PC-3 (cell line): ENCODE measurements around the gene CCDC69. TPM values are rescaled to one million over a fixed set of nuclear protein-coding genes. Genes with fewer than 3 reads are reported as not detected.

Experiments
- ATAC-seq: fragments of 200-7000 bp; cut with Tn5 transposase; 2 replicates; pipeline ENCODE4 v1.9.1; 2020; ENCODE audit warnings: mild to moderate bottlenecking, moderate library complexity
- BruUV-seq: library from RNA; stranded (reverse); fragments of 400-500 nt; replicated peaks from 2 replicates; lab custom pipeline; 2021; lab: Mats Ljungman, UMichigan
- CTCF ChIA-PET: fragments of 300-600 bp; sonication (Branson Sonifier 250); formaldehyde crosslinking; loops from one replicate; lab custom pipeline; 2022; ENCODE audit warnings: antibody characterized with exemption; lab: Charles Lee
- POLR2A ChIA-PET: fragments of 300-600 bp; sonication (Branson Sonifier 250); formaldehyde crosslinking; loops from one replicate; lab custom pipeline; 2022; ENCODE audit warnings: antibody characterized with exemption; ENCODE audit not compliant: unreplicated experiment; lab: Charles Lee
- DNase-seq: peaks from one replicate; pipeline ENCODE4 v3.0.0-alpha.2; 2015
- H2AFZ ChIP-seq: fragments of 300-600 bp; sonication (generic); 2 replicates; pipeline ENCODE4 v1.6.0; 2016; ENCODE audit warnings: antibody characterized with exemption, low read length
- H3F3A ChIP-seq: fragments of 300-600 bp; sonication (generic); one replicate; pipeline ENCODE4 v1.6.0; 2017; ENCODE audit warnings: antibody characterized with exemption, low read length, control low read depth, mild to moderate bottlenecking; ENCODE audit not compliant: unreplicated experiment
- H3K27ac ChIP-seq: fragments of 300-600 bp; sonication (generic); 2 replicates; pipeline ENCODE4 v1.5.1; 2016; ENCODE audit warnings: mild to moderate bottlenecking, low read length
- H3K27me3 ChIP-seq: fragments of 300-600 bp; sonication (generic); 2 replicates; pipeline ENCODE4 v1.6.1; 2016; ENCODE audit warnings: low read length, mixed read lengths
- H3K36me3 ChIP-seq: fragments of 300-600 bp; sonication (generic); 2 replicates; pipeline ENCODE4 v1.6.1; 2016; ENCODE audit warnings: low read depth, mixed run types, low read length, mixed read lengths
- H3K4me1 ChIP-seq: fragments of 300-600 bp; sonication (generic); 2 replicates; pipeline ENCODE4 v1.5.1; 2016; ENCODE audit warnings: low read length; ENCODE audit not compliant: insufficient read depth
- H3K4me2 ChIP-seq: fragments of 300-600 bp; sonication (generic); 2 replicates; pipeline ENCODE4 v1.6.0; 2016; ENCODE audit warnings: low read length
- H3K4me3 ChIP-seq: fragments of 300-600 bp; sonication (generic); 2 replicates; pipeline ENCODE4 v1.5.1; 2016; ENCODE audit warnings: mild to moderate bottlenecking, low read length, mixed read lengths
- H3K79me2 ChIP-seq: fragments of 300-600 bp; sonication (generic); 2 replicates; pipeline ENCODE4 v1.6.1; 2017; ENCODE audit warnings: low read length, mixed read lengths
- H3K9ac ChIP-seq: fragments of 300-600 bp; sonication (generic); 2 replicates; pipeline ENCODE4 v1.6.0; 2016; ENCODE audit warnings: mild to moderate bottlenecking, low read length
- H3K9me2 ChIP-seq: fragments of 300-600 bp; sonication (generic); replicated peaks from 2 replicates; pipeline ENCODE4 v1.6.1; 2016; ENCODE audit warnings: mixed run types, low read length, mixed read lengths
- H3K9me3 ChIP-seq: fragments of 300-600 bp; sonication (generic); 2 replicates; pipeline ENCODE4 v1.6.1; 2016; ENCODE audit warnings: low read length, mixed read lengths
- H4K20me1 ChIP-seq: fragments of 300-600 bp; sonication (generic); 2 replicates; pipeline ENCODE4 v1.6.1; 2016; ENCODE audit warnings: low read length, mixed read lengths
- CTCF ChIP-seq: fragments of 300-600 bp; sonication (generic); conservative IDR thresholded peaks from 2 replicates; pipeline ENCODE4 v1.5.1; 2017; ENCODE audit warnings: antibody characterized with exemption, low read depth, mild to moderate bottlenecking, low read length
- EZH2 ChIP-seq: fragments of 300-600 bp; sonication (generic); IDR thresholded peaks from one replicate; pipeline ENCODE4 v1.6.1; 2017; ENCODE audit warnings: antibody characterized with exemption, mild to moderate bottlenecking, low read length; ENCODE audit not compliant: unreplicated experiment
- EZH2phosphoT487 ChIP-seq: fragments of 300-600 bp; sonication (generic); IDR thresholded peaks from 2 replicates; pipeline ENCODE4 v1.6.1; 2018; ENCODE audit warnings: mild to moderate bottlenecking, antibody characterized with exemption, low read length, borderline replicate concordance
- intact Hi-C: fragments of 100-400 bp; cut with micrococcal nuclease; formaldehyde crosslinking; loops from 2 replicates; pipeline ENCODE4 v1.9.0; 2023
- total RNA-seq: library from RNA; depleted of rRNA; stranded (reverse); fragments of >200 nt; gene quantifications from 2 replicates; pipeline ENCODE4 v1.2.3, GENCODE V29; 2014

The CCDC69 gene
- total RNA-seq, 1 experiment from 2014 or later, result 26.4 TPM

GRCh38 chr5:151148583-151148982 lies 75.3 kb downstream of the CCDC69 start:
- Histone ChIP-seq H3K9ac (no peak overlapping the region), H3K27me3 (no peaks in the 10 kb centered on the region), H3K4me2 (no peak overlapping the region), H3K79me2 (no peaks in the 10 kb centered on the region), H3K4me1 (no peaks in the 10 kb centered on the region), H3K36me3 (no peaks in the 10 kb centered on the region), H3K9me3 (no peaks in the 10 kb centered on the region), H2AFZ (no peak overlapping the region), H4K20me1 (no peaks in the 10 kb centered on the region), H3K27ac (no peak overlapping the region), H3F3A (no peaks in the 10 kb centered on the region), H3K4me3 (no peak overlapping the region), H3K9me2 (no peaks in the 10 kb centered on the region)
- no peak for ATAC-seq
- no peak for DNase-seq
- CTCF ChIA-PET, result no interaction called here
- no TSS peak for BruUV-seq
- POLR2A ChIA-PET, result no interaction called here
- no peak for TF ChIP-seq EZH2
- no peak for TF ChIP-seq CTCF
- TF ChIP-seq EZH2phosphoT487, result no peak
- intact Hi-C loops, result no loop called here

- DNase-seq, result no peak
- H3K27me3 ChIP-seq, result no peaks in the 10 kb centered on the region
- TF ChIP-seq CTCF (no peak), EZH2 (no peak), EZH2phosphoT487 (no peak)
- H3F3A ChIP-seq, result no peaks in the 10 kb centered on the region
- ChIA-PET POLR2A (no interaction called here), CTCF (no interaction called here)
- no peak overlapping the region for H3K4me2 ChIP-seq
- H3K27ac ChIP-seq, result no peak overlapping the region
- H4K20me1 ChIP-seq, result no peaks in the 10 kb centered on the region
- H3K79me2 ChIP-seq, result no peaks in the 10 kb centered on the region
- intact Hi-C loops, result no loop called here
- ATAC-seq, result no peak
- BruUV-seq, result no TSS peak
- H3K9me3 ChIP-seq, result no peaks in the 10 kb centered on the region
- no peak overlapping the region for H2AFZ ChIP-seq
- H3K4me3 ChIP-seq, result no peak overlapping the region
- no peaks in the 10 kb centered on the region for H3K4me1 ChIP-seq
- no peaks in the 10 kb centered on the region for H3K36me3 ChIP-seq
- no peaks in the 10 kb centered on the region for H3K9me2 ChIP-seq
- no peak overlapping the region for H3K9ac ChIP-seq
Measured at GRCh38 chr5:151147033-151147432, 76.9 kb downstream of the CCDC69 start.

DNA sequence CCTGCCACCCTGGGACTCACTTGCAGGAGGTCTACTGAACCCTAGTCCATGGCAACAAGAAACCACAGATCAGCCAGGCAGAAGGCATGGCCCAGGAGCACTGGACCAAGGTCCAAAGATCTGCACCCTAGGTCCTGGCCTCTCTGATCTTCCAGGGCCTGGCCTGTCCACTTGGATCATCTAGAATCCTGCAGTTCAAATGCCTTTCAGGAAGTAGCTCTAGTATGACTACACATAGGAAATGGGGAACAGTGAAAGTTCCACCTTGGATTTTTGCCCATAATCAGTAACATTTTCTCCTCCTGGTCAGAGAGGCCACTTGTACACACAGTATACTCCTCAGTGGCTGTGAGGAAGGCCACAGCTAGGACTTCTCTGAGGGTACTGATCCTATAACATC lies 77.8 kb downstream of the CCDC69 start:
- no peak for DNase-seq
- no peak overlapping the region for H3K27ac ChIP-seq
- TF ChIP-seq CTCF (no peak), EZH2phosphoT487 (no peak), EZH2 (no peak)
- BruUV-seq, result no TSS peak
- H3K4me1 ChIP-seq, result no peaks in the 10 kb centered on the region
- no peak for ATAC-seq
- H3K9ac ChIP-seq, result no peak overlapping the region
- CTCF ChIA-PET, result no interaction called here
- H3K36me3 ChIP-seq, result no peaks in the 10 kb centered on the region
- H3K79me2 ChIP-seq, result no peaks in the 10 kb centered on the region
- H3K9me2 ChIP-seq, result no peaks in the 10 kb centered on the region
- no peaks in the 10 kb centered on the region for H3K9me3 ChIP-seq
- no peak overlapping the region for H2AFZ ChIP-seq
- H4K20me1 ChIP-seq, result no peaks in the 10 kb centered on the region
- intact Hi-C loops, result no loop called here
- H3K4me2 ChIP-seq, result no peak overlapping the region
- H3K4me3 ChIP-seq, result no peak overlapping the region
- H3K27me3 ChIP-seq, result no peaks in the 10 kb centered on the region
- H3F3A ChIP-seq, result no peaks in the 10 kb centered on the region
- POLR2A ChIA-PET, result no interaction called here
